Gastrocnemius medialis (tissue), 4 donors: ENCODE measurements around the gene MCL1.

Source experiments
- POLR2A ChIP-seq, 2 donors: fragments of 450-650 bp; IDR thresholded peaks; one replicate each; pipeline ENCODE4 v1.6.1; 2017; ENCODE audit warnings: antibody characterized with exemption in 2 of 2, mild to moderate bottlenecking in 2 of 2, moderate library complexity in 2 of 2
- TF ChIP-seq, protein P1 (sequence below), 5 experiments: fragments of 450-650 bp in 3 of 5; fragments of 200-600 bp in 2 of 5; sonication (generic) in 2 of 5; IDR thresholded peaks in 4 of 5; conservative IDR thresholded peaks in 1 of 5; 1 replicate in 4 of 5; 2 replicates in 1 of 5; pipeline ENCODE4 v1.5.1; 2016 to 2019; ENCODE audit warnings: antibody characterized with exemption in 5 of 5, mild to moderate bottlenecking in 3 of 5, moderate library complexity in 3 of 5

DNA sequence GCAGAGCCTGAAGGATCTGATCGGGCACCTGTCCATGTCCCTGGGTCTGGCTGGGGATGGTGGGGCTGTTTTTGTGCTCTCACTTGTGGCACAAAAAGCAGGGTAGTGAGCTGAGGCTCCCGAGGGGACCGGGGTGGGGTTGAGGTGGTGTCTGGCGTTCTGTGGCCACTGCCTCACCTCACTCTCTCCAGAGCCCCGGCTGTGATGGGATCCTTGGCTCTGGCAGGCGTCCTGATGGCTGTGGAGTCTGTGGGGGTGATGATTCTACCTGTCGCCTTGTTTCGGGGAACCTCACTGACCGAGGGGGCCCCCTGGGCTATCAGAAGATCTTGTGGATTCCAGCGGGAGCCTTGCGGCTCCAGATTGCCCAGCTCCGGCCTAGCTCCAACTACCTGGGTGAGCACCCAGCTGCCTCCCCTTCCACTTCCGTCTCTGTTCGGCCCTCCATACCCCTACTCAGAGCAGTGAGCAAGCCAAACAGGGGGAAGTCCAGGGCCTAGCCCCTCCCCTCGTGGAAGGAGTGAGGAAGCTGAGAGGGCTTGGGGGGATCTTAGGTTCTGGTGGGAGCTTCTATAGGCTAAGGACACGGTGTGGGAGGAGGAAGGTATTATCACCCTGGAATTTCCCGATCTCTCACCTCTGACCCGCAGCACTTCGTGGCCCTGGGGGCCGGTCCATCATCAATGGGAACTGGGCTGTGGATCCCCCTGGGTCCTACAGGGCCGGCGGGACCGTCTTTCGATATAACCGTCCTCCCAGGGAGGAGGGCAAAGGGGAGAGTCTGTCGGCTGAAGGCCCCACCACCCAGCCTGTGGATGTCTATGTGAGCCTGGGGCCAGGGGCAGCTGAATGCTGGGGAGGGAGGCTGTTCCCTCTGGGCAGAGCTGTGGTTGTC lies 23.2 kb downstream of the MCL1 start:
- TF ChIP-seq, protein P1, sequence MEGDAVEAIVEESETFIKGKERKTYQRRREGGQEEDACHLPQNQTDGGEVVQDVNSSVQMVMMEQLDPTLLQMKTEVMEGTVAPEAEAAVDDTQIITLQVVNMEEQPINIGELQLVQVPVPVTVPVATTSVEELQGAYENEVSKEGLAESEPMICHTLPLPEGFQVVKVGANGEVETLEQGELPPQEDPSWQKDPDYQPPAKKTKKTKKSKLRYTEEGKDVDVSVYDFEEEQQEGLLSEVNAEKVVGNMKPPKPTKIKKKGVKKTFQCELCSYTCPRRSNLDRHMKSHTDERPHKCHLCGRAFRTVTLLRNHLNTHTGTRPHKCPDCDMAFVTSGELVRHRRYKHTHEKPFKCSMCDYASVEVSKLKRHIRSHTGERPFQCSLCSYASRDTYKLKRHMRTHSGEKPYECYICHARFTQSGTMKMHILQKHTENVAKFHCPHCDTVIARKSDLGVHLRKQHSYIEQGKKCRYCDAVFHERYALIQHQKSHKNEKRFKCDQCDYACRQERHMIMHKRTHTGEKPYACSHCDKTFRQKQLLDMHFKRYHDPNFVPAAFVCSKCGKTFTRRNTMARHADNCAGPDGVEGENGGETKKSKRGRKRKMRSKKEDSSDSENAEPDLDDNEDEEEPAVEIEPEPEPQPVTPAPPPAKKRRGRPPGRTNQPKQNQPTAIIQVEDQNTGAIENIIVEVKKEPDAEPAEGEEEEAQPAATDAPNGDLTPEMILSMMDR (IDR thresholded peaks at IDR 0.05 in 4 of 5, conservative IDR thresholded peaks at IDR 0.05 in 1 of 5), result no peak
- TF ChIP-seq POLR2A (IDR thresholded peaks at IDR 0.05), result no peak
